ENCODE measurements around the gene CNTNAP2. TPM values are rescaled to one million over a fixed set of nuclear protein-coding genes. Genes with fewer than 3 reads are reported as not detected.

CNTNAP2 gene
- total and polyA plus RNA-seq, 9 of the 15 experiments (the other 6 are each of a cell fraction or from before 2014, with no cell fraction given): 0.04 to 0.62 (median 0.09) TPM; not detected in 4

DNA sequence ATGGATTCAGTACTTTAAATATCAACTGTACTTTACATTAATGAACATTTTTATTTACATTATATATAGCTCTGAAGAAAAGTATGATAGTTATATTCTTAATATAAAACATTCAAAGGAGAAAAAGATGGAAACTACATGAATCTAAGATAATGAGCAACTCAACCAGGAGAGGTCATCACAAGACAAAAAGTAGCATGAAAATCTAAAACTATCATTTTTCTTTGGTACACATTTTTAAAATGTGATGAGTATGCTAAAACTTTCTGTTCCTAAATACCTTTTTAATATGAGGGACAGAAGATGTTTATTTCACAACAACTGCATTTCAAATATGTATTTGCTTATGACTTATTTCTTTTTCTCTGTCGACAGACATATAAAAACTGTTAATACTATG lies 2.4 kb downstream of the CNTNAP2 start (continued):
- TF ChIP-seq, protein P1, sequence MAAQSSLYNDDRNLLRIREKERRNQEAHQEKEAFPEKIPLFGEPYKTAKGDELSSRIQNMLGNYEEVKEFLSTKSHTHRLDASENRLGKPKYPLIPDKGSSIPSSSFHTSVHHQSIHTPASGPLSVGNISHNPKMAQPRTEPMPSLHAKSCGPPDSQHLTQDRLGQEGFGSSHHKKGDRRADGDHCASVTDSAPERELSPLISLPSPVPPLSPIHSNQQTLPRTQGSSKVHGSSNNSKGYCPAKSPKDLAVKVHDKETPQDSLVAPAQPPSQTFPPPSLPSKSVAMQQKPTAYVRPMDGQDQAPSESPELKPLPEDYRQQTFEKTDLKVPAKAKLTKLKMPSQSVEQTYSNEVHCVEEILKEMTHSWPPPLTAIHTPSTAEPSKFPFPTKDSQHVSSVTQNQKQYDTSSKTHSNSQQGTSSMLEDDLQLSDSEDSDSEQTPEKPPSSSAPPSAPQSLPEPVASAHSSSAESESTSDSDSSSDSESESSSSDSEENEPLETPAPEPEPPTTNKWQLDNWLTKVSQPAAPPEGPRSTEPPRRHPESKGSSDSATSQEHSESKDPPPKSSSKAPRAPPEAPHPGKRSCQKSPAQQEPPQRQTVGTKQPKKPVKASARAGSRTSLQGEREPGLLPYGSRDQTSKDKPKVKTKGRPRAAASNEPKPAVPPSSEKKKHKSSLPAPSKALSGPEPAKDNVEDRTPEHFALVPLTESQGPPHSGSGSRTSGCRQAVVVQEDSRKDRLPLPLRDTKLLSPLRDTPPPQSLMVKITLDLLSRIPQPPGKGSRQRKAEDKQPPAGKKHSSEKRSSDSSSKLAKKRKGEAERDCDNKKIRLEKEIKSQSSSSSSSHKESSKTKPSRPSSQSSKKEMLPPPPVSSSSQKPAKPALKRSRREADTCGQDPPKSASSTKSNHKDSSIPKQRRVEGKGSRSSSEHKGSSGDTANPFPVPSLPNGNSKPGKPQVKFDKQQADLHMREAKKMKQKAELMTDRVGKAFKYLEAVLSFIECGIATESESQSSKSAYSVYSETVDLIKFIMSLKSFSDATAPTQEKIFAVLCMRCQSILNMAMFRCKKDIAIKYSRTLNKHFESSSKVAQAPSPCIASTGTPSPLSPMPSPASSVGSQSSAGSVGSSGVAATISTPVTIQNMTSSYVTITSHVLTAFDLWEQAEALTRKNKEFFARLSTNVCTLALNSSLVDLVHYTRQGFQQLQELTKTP (IDR thresholded peaks at IDR 0.05; ENCODE audit: low read depth in 1 of 2, partially characterized antibody in 2 of 2): no peak
- TF ChIP-seq CBX1 (IDR thresholded peaks at IDR 0.05; ENCODE audit: low read depth): no peak
- no peak for TF ChIP-seq NCOA4 (IDR thresholded peaks at IDR 0.05; ENCODE audit: partially characterized antibody)
- TF ChIP-seq, protein P2, sequence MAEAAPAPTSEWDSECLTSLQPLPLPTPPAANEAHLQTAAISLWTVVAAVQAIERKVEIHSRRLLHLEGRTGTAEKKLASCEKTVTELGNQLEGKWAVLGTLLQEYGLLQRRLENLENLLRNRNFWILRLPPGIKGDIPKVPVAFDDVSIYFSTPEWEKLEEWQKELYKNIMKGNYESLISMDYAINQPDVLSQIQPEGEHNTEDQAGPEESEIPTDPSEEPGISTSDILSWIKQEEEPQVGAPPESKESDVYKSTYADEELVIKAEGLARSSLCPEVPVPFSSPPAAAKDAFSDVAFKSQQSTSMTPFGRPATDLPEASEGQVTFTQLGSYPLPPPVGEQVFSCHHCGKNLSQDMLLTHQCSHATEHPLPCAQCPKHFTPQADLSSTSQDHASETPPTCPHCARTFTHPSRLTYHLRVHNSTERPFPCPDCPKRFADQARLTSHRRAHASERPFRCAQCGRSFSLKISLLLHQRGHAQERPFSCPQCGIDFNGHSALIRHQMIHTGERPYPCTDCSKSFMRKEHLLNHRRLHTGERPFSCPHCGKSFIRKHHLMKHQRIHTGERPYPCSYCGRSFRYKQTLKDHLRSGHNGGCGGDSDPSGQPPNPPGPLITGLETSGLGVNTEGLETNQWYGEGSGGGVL (CRISPR knock-in tag; IDR thresholded peaks at IDR 0.05): no peak
- no peak for TF ChIP-seq ZNF174 (CRISPR knock-in tag; IDR thresholded peaks at IDR 0.05)
- TF ChIP-seq MEIS2 (IDR thresholded peaks at IDR 0.05; ENCODE audit: partially characterized antibody): no peak
- TF ChIP-seq, protein P3, sequence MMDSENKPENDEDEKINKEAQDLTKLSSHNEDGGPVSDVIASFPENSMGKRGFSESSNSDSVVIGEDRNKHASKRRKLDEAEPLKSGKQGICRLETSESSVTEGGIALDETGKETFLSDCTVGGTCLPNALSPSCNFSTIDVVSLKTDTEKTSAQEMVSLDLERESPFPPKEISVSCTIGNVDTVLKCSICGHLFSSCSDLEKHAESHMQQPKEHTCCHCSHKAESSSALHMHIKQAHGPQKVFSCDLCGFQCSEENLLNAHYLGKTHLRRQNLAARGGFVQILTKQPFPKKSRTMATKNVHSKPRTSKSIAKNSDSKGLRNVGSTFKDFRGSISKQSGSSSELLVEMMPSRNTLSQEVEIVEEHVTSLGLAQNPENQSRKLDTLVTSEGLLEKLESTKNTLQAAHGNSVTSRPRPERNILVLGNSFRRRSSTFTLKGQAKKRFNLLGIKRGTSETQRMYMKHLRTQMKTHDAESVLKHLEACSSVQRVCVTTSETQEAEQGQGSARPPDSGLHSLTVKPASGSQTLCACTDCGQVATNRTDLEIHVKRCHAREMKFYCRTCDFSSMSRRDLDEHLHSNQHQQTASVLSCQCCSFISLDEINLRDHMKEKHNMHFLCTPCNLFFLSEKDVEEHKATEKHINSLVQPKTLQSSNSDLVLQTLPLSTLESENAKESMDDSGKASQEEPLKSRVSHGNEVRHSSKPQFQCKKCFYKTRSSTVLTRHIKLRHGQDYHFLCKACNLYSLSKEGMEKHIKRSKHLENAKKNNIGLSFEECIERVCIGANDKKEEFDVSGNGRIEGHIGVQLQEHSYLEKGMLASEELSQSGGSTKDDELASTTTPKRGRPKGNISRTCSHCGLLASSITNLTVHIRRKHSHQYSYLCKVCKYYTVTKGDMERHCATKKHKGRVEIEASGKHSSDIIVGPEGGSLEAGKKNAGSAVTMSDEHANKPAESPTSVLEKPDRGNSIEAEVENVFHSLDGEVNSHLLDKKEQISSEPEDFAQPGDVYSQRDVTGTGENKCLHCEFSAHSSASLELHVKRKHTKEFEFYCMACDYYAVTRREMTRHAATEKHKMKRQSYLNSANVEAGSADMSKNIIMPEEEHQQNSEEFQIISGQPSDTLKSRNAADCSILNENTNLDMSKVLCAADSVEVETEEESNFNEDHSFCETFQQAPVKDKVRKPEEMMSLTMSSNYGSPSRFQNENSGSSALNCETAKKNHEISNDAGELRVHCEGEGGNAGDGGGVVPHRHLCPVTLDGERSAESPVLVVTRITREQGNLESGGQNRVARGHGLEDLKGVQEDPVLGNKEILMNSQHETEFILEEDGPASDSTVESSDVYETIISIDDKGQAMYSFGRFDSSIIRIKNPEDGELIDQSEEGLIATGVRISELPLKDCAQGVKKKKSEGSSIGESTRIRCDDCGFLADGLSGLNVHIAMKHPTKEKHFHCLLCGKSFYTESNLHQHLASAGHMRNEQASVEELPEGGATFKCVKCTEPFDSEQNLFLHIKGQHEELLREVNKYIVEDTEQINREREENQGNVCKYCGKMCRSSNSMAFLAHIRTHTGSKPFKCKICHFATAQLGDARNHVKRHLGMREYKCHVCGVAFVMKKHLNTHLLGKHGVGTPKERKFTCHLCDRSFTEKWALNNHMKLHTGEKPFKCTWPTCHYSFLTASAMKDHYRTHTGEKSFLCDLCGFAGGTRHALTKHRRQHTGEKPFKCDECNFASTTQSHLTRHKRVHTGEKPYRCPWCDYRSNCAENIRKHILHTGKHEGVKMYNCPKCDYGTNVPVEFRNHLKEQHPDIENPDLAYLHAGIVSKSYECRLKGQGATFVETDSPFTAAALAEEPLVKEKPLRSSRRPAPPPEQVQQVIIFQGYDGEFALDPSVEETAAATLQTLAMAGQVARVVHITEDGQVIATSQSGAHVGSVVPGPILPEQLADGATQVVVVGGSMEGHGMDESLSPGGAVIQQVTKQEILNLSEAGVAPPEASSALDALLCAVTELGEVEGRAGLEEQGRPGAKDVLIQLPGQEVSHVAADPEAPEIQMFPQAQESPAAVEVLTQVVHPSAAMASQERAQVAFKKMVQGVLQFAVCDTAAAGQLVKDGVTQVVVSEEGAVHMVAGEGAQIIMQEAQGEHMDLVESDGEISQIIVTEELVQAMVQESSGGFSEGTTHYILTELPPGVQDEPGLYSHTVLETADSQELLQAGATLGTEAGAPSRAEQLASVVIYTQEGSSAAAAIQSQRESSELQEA (IDR thresholded peaks at IDR 0.05; ENCODE audit: low read depth): no peak
- TF ChIP-seq FUS (optimal IDR thresholded peaks at IDR 0.05; ENCODE audit: low read depth, low read length): peak; percentile 18
- peak; percentile 18; the same call in 1 of the 2 replicates for TF ChIP-seq MAFF (IDR thresholded peaks at IDR 0.05; ENCODE audit: low read length)
- TF ChIP-seq BCL6 (CRISPR knock-in tag; IDR thresholded peaks at IDR 0.05): no peak
- TF ChIP-seq, protein P4, sequence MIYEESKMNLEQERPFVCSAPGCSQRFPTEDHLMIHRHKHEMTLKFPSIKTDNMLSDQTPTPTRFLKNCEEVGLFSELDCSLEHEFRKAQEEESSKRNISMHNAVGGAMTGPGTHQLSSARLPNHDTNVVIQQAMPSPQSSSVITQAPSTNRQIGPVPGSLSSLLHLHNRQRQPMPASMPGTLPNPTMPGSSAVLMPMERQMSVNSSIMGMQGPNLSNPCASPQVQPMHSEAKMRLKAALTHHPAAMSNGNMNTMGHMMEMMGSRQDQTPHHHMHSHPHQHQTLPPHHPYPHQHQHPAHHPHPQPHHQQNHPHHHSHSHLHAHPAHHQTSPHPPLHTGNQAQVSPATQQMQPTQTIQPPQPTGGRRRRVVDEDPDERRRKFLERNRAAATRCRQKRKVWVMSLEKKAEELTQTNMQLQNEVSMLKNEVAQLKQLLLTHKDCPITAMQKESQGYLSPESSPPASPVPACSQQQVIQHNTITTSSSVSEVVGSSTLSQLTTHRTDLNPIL (CRISPR knock-in tag; IDR thresholded peaks at IDR 0.05): no peak
- no peak for TF ChIP-seq HOXB6 (CRISPR knock-in tag; IDR thresholded peaks at IDR 0.05; ENCODE audit: borderline replicate concordance)
- TF ChIP-seq ZNF41 (CRISPR knock-in tag; conservative IDR thresholded peaks at IDR 0.05): no peak
